Stimulated activated CD4-positive, alpha-beta T cell treated with anti-CD3 and anti-CD28 coated beads, TNF-alpha, amount 100 ng/mL, for 24 hours (primary cell): Measurements from ENCODE around the gene SLC35F6.
"Not testable (repeated sequence)": the region's sequence is repeated elsewhere in the genome, so short reads cannot be mapped to it uniquely, and the experiment has no call there.

Source experiments
- DNase-seq, 3 experiments: peaks; one replicate each; pipeline ENCODE4 v3.0.0-alpha.2; 2020; ENCODE audit warnings: low read depth in 3 of 3

The SLC35F6 gene

DNA sequence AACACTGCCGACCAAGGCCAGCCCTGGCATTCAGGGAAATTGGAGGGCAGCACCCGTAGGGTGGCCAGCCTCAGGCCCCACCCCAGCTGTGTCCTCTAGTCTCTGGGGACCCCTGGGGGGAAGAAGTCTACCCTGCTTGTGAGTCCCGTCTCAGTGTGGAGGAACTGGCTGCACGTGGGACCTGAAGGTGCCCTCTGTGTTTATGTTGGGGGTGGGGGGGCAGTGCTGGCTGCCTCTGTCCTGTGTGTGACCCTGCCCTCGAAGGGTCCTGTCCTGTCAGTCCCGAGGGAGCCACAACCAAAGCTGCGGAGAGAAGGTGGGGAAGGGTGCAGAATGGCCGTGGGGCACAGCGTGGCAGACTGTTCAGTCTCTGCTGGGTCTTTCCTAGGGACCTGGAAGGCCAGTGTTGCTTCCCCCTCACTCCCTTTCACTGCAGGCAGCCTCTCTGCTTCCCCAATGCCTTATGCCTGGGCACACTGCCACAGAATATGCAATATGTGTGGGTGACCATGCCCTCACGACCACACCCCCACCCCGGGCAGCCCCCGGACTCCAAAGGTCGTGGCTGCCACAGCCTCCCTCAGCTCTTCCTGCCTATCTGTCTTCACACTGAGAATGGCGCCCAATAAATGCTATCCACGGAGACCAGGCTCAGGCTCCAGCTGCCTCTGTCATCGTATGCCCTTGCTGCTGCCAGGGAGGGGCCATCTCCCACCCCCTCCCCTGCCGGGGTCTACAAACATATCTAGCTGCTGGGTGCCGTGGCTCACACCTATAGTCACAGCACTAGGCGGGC lies 33.3 kb upstream of the SLC35F6 start:
- no peak for DNase-seq

DNA sequence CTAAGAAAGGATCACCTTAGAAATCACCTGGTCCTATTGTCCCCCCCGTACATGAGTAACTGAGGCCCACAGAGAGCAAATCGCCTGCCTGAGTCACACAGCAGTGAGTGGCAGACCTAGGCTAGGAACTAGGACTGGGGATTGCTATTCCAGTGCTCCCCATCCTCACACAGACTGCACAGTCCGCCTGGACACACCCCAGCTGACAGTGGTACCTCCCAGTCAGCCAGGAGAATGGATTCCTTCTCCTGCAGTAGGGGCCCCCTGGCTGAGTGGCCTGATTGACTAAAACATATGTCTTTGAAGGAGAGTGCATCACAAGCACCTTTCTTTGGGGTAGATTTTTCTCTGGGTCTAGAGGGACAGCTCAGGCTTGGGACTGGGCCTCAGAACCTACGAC lies 32.4 kb upstream of the SLC35F6 start:
- DNase-seq, result no peak

DNA sequence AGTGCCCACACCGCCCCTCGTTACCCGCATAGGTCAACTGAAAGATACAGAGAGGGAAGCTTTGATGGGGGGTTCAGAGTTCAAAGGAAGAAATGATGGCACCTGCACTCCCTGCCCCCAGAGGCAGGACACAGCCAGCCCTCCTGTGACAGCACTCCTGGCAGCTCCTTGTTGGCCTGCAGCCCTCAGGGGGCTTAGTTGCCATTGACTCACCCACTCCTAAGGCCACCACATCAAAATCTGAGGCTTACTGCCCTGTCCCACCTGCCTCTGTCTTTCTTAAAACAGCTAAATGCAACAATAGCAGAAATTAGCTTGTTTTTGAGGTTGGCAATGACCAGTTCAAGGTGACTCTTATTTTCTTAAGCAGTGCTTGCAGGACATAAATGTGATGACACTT lies 31.6 kb upstream of the SLC35F6 start:
- no peak for DNase-seq

DNA sequence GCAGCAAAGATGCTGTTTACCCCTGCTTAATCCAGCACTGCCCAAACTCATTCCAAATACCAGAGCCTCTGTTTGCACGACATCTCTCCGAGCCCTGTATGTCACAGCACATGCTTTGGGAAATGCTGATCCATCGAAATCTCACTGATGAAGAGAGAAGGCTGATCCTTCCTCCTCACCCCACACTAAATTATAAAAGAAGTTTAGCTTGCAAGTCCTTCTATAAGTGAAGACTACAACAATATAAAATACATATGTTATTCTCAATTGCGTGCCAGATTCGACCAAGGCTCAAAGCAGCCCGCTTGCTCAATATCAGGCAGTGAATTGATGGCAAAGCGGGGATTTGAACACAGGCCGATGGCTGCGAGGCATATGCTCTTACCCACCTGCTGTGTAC lies 30.7 kb upstream of the SLC35F6 start:
- DNase-seq, result no peak

DNA sequence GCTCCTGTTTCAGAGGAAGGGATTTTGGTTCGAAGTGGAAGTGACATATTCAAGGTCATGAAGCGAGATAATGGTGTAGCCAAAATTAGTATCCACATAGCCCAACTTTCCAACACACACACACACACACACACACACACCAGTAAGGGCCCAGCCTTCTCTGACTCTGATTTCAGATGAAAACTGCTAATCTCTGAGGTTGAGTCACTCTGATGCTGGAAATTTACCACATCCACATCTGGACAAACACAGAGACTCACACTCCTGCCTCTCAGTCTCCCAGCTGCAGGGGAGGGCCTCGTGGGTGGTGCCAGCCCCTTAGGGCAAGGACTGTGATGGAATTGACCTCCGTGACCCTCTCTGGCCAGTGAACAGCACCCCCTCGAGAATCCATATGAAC lies 29.0 kb upstream of the SLC35F6 start:
- DNase-seq, result no peak

DNA sequence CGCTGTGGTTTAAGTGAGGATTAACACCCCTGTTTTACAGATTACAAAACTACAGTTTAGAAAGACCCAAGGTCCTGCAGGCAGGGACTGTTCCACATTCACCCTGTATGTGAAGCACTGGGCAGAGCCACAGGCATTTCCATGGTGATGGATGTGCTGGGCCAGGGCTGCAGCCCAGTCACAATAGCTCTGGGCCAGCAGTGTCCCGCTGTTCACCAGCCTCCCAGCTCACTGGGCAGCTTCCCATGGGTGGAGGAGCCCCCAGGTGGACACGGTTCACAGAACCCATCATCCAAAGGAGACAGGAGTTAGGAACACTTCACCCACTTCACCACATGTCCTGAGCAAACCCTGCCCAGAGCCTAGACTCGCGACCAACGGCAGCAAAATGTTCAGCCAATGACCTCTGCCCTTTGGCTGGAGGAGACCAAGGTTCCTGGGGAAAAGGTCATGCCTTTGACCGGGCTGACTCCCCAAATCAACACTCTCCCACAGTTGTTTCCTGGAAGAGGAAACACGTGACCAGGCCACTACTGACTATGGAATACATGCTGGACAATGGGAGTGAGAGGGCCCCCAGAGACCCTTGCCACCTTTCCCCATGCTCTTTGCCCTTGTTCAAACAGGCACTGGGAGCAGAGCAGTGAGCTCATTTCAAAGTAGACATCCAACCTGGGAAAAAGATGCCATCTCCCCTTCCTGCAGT lies 28.0 kb upstream of the SLC35F6 start:
- no peak for DNase-seq

DNA sequence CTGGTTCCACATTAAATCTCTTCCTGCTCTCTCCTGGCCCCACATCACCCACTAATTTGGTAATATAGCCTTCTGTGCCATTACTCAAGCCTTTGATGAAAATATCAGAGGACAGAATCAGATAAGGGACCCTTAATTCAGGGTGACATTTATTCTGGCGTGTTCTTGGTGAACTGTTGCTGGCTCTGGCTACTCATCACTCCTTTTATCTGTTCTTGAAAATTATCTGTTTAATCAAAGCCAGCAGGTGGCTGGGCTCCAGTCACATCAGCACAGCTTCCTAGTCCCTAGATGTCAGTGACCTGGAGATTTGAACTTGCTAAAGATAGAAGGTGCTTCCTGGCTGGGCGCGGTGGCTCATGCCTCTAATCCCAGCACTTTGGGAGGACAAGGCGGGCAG lies 26.9 kb upstream of the SLC35F6 start:
- no peak for DNase-seq

DNA sequence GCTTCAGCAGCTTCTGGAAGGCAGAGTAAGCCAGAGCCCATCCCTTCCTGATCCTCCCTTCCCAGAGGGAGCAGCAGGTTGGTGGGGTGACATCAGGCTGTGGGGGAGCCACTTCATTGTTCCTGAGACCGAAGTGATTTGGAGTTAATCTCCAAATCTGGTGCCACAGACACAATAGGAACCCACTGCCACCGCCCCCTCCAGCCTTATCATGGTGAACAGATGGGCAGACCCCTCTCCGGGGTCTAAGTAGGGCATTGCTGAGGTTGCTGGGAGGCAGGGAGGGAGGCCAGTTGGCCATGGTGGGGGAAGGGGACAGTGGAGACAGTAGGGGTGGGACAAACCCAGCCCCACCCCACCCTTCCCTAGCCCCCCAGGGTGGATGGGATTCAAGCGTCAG lies 25.6 kb upstream of the SLC35F6 start:
- no peak for DNase-seq

DNA sequence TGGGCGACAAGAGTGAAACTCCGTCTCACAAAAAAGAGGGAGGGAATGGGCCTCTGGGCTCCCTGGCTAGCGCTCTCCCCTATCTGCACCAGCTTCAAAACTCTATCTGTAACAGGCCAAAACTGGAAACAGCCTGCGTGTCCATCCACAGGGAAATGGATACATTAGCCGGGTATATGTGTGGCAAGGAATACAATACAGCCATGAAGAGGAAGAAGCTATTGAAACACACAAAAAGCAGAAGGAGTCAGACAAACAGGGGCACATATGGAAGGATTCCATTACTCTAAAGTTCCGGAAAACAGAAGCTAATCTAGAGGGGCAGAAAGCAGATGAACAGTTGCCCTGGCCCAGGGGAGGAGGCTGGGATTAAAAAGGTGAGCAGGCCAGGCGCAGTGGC lies 24.6 kb upstream of the SLC35F6 start:
- no peak for DNase-seq

DNA sequence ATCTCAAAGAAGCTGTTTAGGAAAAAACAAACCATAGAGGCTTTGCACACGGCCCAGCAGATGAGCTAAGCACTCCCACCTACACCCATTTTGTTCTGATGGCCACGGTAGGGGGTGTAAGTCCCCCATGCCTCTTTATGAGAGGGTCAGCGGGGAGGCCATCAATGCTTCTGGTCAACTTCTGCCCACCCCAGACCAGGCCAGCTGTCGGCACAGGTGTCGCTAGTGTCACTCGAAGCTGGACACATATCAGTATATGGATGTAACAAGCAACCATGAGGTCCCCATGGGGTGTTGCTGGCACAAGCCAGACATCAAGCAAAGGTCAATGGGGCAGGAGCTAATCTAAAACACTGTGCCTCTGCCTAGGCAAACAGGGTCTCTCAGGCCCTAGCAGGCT lies 23.7 kb upstream of the SLC35F6 start:
- DNase-seq, result no peak

DNA sequence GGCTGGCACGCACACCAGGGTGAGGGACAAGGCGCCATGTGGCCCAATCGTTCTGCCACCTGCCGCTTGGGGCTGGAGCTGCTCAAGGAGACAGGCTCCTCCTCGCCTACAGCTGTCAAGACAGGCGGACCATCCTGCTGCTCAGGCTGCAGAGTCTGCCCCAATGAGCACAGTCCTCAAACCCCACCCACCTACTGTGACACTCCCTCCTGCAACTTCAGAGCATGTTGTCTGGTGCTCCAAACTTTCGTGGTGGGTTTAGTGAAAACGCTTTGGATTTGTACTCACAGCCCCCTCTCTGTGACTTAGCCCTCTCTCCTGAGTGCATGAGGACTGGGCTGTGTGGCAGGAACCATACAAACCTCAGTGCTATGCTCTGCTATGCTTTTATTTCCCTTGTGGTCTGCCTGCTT lies 23.2 kb upstream of the SLC35F6 start:
- no peak for DNase-seq

DNA sequence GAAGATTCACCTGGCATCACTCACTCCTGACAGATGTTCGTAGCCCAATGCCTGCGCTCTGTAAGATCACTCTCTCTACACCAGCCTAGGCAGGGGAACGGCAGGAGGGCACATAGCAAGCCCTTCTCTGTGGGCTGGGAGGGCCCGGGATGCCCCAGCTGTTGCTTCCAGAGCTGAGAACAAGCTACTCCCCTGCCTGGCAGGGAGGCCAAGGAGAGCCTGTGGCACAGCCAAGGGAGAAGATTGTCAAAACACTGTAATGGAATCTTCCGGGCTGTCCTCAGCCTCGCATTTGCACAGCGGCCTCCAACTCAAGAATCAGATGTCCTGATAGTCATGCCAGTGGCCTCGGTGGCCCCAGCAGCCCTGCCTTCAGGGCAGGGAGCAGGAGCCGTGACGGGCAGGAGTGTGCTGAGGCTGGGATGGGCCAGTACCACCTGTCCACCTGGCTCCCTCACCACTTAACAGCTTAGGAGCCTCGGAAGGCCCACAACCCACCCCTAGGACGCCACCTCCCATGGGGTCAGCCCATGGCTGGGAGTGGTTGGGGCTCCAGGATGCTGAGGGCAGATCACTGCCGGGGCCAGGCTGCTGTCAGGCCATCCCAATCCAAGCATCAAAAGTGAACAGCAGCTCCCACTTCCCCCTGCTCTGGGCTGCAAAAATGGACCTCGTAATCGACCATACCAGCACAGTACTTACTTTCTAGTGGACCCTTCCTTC lies 21.9 kb upstream of the SLC35F6 start:
- no peak for DNase-seq

DNA sequence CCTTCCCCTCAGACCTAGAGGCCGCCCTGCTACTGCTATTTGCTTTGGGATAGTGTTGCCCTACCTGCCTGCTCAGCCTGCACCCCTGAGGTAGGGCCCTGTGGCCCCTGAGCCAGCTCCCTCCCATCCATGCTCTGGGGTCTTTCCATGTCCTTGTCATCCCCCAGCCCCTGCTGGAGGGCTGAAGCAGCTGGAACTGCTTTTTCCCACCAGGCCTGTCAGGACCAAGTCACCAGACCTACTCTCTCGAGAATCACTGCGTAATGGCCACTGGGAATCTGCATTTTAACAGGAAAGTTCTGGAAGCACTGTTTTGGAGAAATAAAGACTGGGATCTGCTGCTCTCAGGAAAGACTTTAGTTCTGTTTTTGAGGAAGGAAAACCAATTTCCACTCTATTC lies 20.2 kb upstream of the SLC35F6 start:
- no peak for DNase-seq

DNA sequence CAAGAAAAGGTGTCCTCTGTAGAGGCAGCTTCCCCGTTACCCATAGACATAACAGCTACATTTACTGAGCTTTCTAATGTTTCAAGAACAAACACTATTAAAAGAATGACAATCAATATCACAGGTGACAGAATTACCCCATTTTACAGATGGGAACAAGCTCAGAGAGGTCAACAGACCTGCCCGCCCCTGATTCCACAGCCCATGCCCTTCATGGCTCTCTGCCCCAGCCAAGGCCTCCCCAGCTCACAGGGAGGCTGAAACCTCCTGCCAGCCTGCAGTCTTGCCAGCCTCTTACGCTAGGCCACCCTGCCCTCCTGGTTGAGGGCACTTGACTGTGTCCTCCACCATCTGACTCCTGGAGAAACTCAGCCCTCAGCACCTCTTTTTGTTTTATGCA lies 19.1 kb upstream of the SLC35F6 start:
- DNase-seq, result no peak

DNA sequence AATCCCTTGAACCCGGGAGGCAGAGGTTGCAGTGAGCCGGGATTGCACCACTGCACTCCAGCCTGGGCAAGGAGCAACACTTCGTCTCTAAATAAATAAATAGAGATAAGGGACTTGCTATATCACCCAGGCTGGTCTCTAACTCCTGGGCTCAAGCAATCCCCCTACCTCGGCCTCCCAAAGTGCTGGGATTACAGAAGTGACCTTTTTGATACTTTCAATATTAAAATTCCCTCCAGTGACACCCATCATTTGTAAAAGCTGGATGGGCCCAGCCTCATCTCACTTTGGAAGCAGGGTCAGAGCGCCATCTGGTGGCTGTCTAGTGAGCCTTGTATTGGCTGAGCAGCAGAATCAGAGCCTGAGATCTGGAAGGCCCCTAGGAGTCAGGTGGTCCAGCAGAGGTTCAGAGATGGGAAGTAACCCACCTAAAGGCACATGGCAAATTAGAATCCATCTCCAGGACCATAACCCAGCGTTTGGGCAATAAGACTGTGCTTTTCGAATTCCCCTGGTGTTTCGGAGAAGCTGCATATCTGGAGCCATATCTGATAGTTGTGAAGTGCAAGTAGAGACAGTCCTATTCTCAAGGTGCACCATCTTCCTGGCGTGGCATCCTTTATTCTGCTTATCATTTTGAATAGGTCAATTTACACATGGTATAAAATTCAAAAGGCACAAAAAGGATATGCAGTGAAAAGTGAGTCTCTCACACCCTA lies 18.3 kb upstream of the SLC35F6 start:
- peak; percentile 67 to 77 (median 76) for DNase-seq

DNA sequence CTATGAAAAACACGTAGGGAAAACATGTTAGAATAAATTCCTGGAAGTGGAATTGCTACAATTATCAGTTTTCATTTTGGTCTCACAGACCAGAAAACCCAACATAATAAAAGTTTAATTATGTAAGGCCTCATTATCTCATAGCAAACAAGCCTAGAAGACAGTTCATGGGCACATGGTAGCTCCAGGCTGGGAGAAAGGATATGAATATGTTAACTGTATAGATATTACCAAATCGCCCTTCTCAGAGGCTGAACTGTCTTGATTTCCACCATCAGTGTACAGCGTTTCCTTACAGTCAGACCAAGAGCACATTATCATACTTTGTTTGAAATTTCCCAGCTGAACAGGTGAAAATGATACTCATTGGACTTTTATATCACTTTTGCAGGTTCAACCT lies 17.1 kb upstream of the SLC35F6 start:
- DNase-seq, result no peak

DNA sequence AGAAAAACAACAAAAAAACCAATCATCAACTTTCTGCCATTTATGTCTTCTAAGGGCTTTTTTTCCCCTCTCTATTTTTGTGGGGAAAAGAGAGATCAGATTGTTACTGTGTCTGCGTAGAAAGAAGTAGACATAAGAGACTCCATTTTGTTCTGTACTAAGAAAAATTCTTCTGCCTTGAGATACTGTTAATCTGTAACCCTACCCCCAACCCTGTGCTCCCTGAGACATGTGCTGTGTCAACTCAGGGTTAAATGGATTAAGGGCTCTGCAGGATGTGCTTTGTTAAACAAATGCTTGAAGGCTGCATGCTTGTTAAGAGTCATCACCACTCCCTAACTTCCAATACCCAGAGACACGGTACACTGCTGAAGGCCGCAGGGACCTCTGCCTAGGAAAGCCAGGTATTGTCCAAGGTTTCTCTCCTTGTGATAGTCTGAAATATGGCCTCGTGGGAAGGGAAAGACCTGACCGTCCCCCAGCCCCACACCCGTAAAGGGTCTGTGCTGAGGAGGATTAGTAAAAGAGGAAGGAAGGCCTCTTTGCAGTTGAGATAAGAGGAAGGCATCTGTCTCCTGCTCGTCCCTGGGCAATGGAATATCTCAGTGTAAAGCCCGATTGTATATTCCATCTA lies 14.2 kb upstream of the SLC35F6 start:
- DNase-seq, result not testable (repeated sequence)

DNA sequence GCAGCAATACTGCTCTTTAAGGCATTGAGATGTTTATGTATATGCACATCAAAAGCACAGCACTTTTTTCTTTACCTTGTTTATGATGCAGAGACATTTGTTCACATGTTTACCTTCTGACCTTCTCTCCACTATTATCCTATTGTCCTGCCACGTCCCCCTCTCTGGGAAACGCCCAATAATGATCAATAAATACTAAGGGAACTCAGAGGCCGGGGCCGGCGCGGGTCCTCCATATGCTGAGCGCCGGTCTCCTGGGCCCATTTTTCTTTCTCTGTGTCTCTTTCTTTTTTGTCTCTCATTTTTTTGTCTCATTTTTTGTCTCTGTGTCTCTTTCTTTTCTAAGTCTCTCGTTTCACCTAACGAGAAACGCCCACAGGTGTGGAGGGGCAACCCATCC lies 13.6 kb upstream of the SLC35F6 start:
- DNase-seq, result not testable (repeated sequence)

DNA sequence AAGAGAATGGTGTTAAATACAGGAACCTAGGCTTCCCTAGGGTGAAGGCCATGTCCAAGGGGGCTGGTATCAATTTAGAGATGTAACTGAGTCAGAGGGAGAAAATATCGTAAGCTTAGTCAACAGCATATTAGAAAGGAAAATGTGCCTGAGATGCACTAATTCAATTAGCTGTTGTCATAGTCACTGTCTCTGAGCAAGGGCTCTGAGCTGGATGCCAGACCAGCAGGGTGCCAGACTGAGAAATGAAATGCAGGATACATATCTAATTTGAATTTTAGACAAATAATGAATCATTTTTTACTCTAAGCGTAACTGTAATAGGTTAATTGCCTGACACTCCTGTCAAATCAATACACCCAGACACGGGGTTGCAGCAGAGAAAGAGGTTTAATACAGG lies 11.4 kb upstream of the SLC35F6 start:
- DNase-seq, result no peak

DNA sequence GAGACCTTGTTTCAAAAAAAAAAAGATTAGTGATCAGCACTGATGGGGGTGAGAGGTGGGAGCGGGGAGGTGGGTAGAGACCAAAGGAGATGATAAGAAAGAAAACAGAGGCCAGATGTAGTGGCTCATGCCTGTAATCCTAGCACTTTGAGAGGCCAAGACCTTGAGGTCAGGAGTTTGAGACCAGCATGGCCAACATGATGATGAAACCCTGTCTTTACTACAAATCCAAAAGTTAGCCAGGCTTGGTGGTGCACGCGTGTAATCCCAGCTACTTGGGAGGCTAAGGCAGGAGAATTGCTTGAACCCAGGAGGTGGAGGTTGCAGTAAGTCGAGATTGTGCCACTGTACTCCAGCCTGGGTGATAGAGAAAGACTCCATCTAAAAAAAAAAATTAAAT lies 9.5 kb upstream of the SLC35F6 start:
- DNase-seq, result no peak

DNA sequence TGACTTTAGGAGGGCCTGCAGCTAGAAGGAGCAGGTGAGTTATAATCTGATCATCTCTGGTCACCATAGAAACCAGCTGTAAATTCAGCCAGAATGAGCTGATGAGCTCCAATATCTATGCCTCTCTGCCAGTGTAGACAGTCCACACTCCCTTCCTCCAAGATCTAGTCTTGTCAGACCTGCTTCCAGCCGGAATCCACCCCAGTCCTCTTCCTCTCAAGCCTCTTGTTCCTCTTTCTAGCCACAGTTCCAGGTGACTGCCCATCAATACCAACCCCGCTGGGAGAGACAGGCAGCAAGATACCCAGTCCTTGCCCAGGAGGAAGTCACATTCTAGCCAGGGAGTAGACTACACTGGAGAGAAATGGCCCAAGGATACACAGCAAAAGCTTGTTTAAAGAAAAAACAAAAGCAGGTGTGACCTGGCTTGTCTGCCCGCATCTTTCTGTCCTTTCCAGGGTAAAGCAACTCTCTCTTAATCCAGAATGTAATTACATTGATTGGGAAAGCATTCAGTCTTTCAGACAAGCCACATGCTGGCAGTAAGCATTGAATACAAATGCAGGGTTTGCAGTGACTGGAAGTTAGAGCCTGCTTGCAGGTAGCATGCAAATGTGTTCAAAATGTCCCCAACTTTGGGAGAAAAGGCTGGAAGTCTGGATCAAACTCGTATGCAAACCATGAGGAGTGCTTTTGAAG lies 9.0 kb upstream of the SLC35F6 start:
- DNase-seq, result no peak
